ENCODE data around the gene ADGRL2.

ADGRL2 gene

DNA sequence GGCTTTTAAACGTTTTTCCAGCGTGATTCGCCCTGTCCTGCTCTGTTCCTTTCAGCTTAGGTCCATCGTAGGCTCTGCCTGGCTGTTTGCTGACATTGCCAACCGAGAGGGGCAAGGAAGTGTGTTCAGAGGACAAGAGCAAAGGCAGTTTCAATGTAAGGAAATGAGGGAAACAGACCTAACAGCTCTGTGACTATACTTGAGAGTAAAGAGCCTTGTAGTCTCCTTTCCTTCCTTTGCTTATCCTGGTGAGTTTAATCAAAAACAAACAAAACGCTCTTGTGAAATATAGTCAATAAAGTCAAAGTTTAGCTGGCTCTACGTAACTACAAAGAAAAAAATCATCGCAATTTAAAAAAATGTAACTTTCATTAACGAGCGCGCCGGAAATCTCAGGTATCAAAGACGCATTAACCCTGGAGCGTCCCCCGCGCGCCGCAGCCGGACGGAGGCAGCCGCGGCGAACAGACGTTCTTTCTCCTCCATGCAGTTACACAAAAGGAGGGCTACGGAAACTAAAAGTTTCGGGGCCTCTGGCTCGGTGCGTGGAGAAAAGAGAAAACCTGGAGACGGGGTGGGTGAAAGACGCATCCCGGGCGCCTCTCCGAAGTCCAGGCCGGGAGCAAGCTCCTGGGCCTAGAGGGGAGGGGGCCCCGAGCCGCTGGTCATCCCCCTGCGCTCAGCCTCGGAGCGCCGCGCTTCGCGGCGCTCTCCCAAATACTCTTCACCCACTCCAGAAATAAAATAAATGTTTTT, 617 bp upstream of the ADGRL2 start:
- Histone ChIP-seq H3K4me3 (ENCODE audit: insufficient read depth in 1 of 2, low read depth in 1 of 2, low read length in 2 of 2) (peak overlapping the region; percentile 79 to 89), H2AK5ac (ENCODE audit: low read length, severe bottlenecking) (no peak overlapping the region), H3K9me3 (ENCODE audit: control insufficient read depth, low read length) (no peaks in the 10 kb centered on the region), H3K4me2 (ENCODE audit: low read length, poor library complexity, severe bottlenecking) (peak overlapping the region; percentile 93), H2BK5ac (ENCODE audit: low read depth, low read length, poor library complexity, severe bottlenecking) (peak overlapping the region; percentile 68), H3K27ac (ENCODE audit: low read length, poor library complexity, severe bottlenecking) (peak overlapping the region; percentile 91), H3K36me3 (ENCODE audit: control insufficient read depth in 1 of 2, insufficient read depth in 2 of 2, low read depth in 1 of 2, low read length in 2 of 2) (no peaks in the 10 kb centered on the region), H4K91ac (ENCODE audit: low read length) (no peak overlapping the region), H4K8ac (ENCODE audit: low read length) (peak overlapping the region; percentile 80), H3K23ac (ENCODE audit: low read length in 2 of 2) (peak overlapping the region in 1 of 2 experiments; percentile 46), H3K14ac (ENCODE audit: low read length in 2 of 2) (peak overlapping the region in 1 of 2 experiments; percentile 53), H2BK120ac (ENCODE audit: low read depth, low read length) (peak overlapping the region; percentile 82), H2BK12ac (ENCODE audit: low read length in 2 of 2) (peak overlapping the region in 1 of 2 experiments; percentile 45), H3K4me1 (ENCODE audit: control insufficient read depth, insufficient read depth, low read depth, low read length) (no peaks in the 10 kb centered on the region), H2AFZ (ENCODE audit: low read depth, low read length) (no peak overlapping the region), H3K4ac (ENCODE audit: low read depth in 1 of 2, low read length in 2 of 2) (peak overlapping the region in 1 of 2 experiments; percentile 84), H3K9ac (ENCODE audit: low read length) (peak overlapping the region; percentile 86), H3K27me3 (ENCODE audit: control insufficient read depth in 1 of 2, insufficient read depth in 1 of 2, low read length in 2 of 2) (no peaks in the 10 kb centered on the region), H3K79me1 (replicated peaks; ENCODE audit: low read length, poor library complexity, severe bottlenecking) (no peaks in the 10 kb centered on the region), H3K18ac (ENCODE audit: low read depth in 1 of 2, low read length in 2 of 2) (peak overlapping the region; percentile 75 to 89), H2BK15ac (ENCODE audit: low read depth, poor library complexity, severe bottlenecking) (no peak overlapping the region)
- DNase-seq: peak; percentile 90
- under 1% methylated on average over 32 of the region's 44 CpGs for WGBS

GRCh38 chr1:81801651-81802456, 1.1 kb downstream of the ADGRL2 start:
- Histone ChIP-seq H3K4me3 (ENCODE audit: insufficient read depth in 1 of 2, low read depth in 1 of 2, low read length in 2 of 2) (peak overlapping the region; percentile 79 to 89), H3K79me1 (replicated peaks; ENCODE audit: low read length, poor library complexity, severe bottlenecking) (no peaks in the 10 kb centered on the region), H3K23ac (ENCODE audit: low read length in 2 of 2) (peak overlapping the region; percentile 80 to 96), H3K18ac (ENCODE audit: low read depth in 1 of 2, low read length in 2 of 2) (peak overlapping the region; percentile 100), H4K91ac (ENCODE audit: low read length) (peak overlapping the region; percentile 90), H3K4ac (ENCODE audit: low read depth in 1 of 2, low read length in 2 of 2) (peak overlapping the region; percentile 62 to 100), H2BK12ac (ENCODE audit: low read length in 2 of 2) (peak overlapping the region; percentile 63 to 95), H2BK5ac (ENCODE audit: low read depth, low read length, poor library complexity, severe bottlenecking) (peak overlapping the region; percentile 46), H2BK120ac (ENCODE audit: low read depth, low read length) (peak overlapping the region; percentile 93), H3K14ac (ENCODE audit: low read length in 2 of 2) (peak overlapping the region; percentile 5 to 96), H3K9me3 (ENCODE audit: control insufficient read depth, low read length) (no peaks in the 10 kb centered on the region), H3K9ac (ENCODE audit: low read length) (peak overlapping the region; percentile 86), H2BK15ac (ENCODE audit: low read depth, poor library complexity, severe bottlenecking) (peak overlapping the region; percentile 92), H2AK5ac (ENCODE audit: low read length, severe bottlenecking) (no peak overlapping the region), H3K4me2 (ENCODE audit: low read length, poor library complexity, severe bottlenecking) (peak overlapping the region; percentile 90), H3K27ac (ENCODE audit: low read length, poor library complexity, severe bottlenecking) (peak overlapping the region; percentile 80), H2AFZ (ENCODE audit: low read depth, low read length) (no peak overlapping the region), H3K4me1 (ENCODE audit: control insufficient read depth, insufficient read depth, low read depth, low read length) (no peaks in the 10 kb centered on the region), H3K27me3 (ENCODE audit: control insufficient read depth in 1 of 2, insufficient read depth in 1 of 2, low read length in 2 of 2) (no peaks in the 10 kb centered on the region), H3K36me3 (ENCODE audit: control insufficient read depth in 1 of 2, insufficient read depth in 2 of 2, low read depth in 1 of 2, low read length in 2 of 2) (no peaks in the 10 kb centered on the region), H4K8ac (ENCODE audit: low read length) (peak overlapping the region; percentile 83)
- peak; percentile 67 for DNase-seq
- WGBS: under 1% methylated on average over 62 of the region's 93 CpGs

DNA sequence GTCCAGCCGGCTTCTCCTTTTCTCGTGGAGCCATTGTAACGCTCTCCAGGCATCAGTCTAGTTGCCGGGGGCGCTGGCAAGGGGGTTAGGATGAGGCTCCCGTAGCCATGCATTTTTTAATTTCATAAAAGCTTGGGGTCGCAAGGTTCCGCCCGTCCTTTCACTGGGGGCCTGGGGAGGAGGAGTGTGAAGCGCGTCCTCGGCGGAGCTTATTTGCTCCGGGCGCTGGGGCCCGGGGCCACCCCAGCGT, 1.6 kb downstream of the ADGRL2 start:
- Histone ChIP-seq H3K36me3 (ENCODE audit: control insufficient read depth in 1 of 2, insufficient read depth in 2 of 2, low read depth in 1 of 2, low read length in 2 of 2) (no peaks in the 10 kb centered on the region), H3K79me1 (replicated peaks; ENCODE audit: low read length, poor library complexity, severe bottlenecking) (no peaks in the 10 kb centered on the region), H3K9me3 (ENCODE audit: control insufficient read depth, low read length) (no peaks in the 10 kb centered on the region), H3K27ac (ENCODE audit: low read length, poor library complexity, severe bottlenecking) (peak overlapping the region; percentile 28), H2BK120ac (ENCODE audit: low read depth, low read length) (peak overlapping the region; percentile 93), H3K9ac (ENCODE audit: low read length) (peak overlapping the region; percentile 86), H3K4me1 (ENCODE audit: control insufficient read depth, insufficient read depth, low read depth, low read length) (no peaks in the 10 kb centered on the region), H4K8ac (ENCODE audit: low read length) (peak overlapping the region; percentile 94), H2AFZ (ENCODE audit: low read depth, low read length) (no peak overlapping the region), H2BK12ac (ENCODE audit: low read length in 2 of 2) (peak overlapping the region in 1 of 2 experiments; percentile 94), H3K4ac (ENCODE audit: low read depth in 1 of 2, low read length in 2 of 2) (peak overlapping the region; percentile 62 to 100), H2BK15ac (ENCODE audit: low read depth, poor library complexity, severe bottlenecking) (peak overlapping the region; percentile 86), H2BK5ac (ENCODE audit: low read depth, low read length, poor library complexity, severe bottlenecking) (no peak overlapping the region), H3K18ac (ENCODE audit: low read depth in 1 of 2, low read length in 2 of 2) (peak overlapping the region; percentile 100), H3K14ac (ENCODE audit: low read length in 2 of 2) (peak overlapping the region; percentile 38 to 69), H3K27me3 (ENCODE audit: control insufficient read depth in 1 of 2, insufficient read depth in 1 of 2, low read length in 2 of 2) (no peaks in the 10 kb centered on the region), H3K23ac (ENCODE audit: low read length in 2 of 2) (peak overlapping the region in 1 of 2 experiments; percentile 9), H3K4me2 (ENCODE audit: low read length, poor library complexity, severe bottlenecking) (peak overlapping the region; percentile 90), H4K91ac (ENCODE audit: low read length) (peak overlapping the region; percentile 98), H3K4me3 (ENCODE audit: insufficient read depth in 1 of 2, low read depth in 1 of 2, low read length in 2 of 2) (peak overlapping the region; percentile 79 to 89), H2AK5ac (ENCODE audit: low read length, severe bottlenecking) (no peak overlapping the region)
- WGBS: 2% methylated on average over 17 of the region's 17 CpGs
- no peak for DNase-seq
